Adipose tissue (tissue), 3 donors: ENCODE measurements around the gene KRTAP19-7. TPM values are rescaled to one million over a fixed set of nuclear protein-coding genes. Genes with fewer than 3 reads are reported as not detected.

Source experiments
- polyA plus RNA-seq, 3 donors: library from polyadenylated mRNA; stranded (reverse); fragments of 200-250 nt; gene quantifications; one replicate each; pipeline ENCODE4 v1.2.3, GENCODE V29; 2013
- donor health status: healthy with polysubstance abuse.
- donor health status: Bipolar disorder and iron deficiency.
- donor health status: healthy.

The KRTAP19-7 gene
- polyA plus RNA-seq, 3 donors = not detected

Other genes with a start within 250 kb of the KRTAP19-7 start
- gene KRTAP26-1, start 241.0 kb downstream of the KRTAP19-7 start, polyA plus RNA-seq = not detected
- not detected for gene KRTAP27-1, start 223.6 kb downstream of the KRTAP19-7 start, polyA plus RNA-seq
- not detected for gene KRTAP23-1, start 212.7 kb downstream of the KRTAP19-7 start, polyA plus RNA-seq
- not detected for gene KRTAP13-2, start 189.0 kb downstream of the KRTAP19-7 start, polyA plus RNA-seq
- not detected for gene KRTAP13-1, start 165.3 kb downstream of the KRTAP19-7 start, polyA plus RNA-seq
- not detected for gene KRTAP13-3, start 135.4 kb downstream of the KRTAP19-7 start, polyA plus RNA-seq
- gene KRTAP13-4, start 131.1 kb downstream of the KRTAP19-7 start, polyA plus RNA-seq = not detected
- gene KRTAP15-1, start 121.0 kb downstream of the KRTAP19-7 start, polyA plus RNA-seq = not detected
- not detected for gene KRTAP19-1, start 80.9 kb downstream of the KRTAP19-7 start, polyA plus RNA-seq
- not detected for gene KRTAP19-2, start 73.9 kb downstream of the KRTAP19-7 start, polyA plus RNA-seq
- gene KRTAP19-3, start 69.3 kb downstream of the KRTAP19-7 start, polyA plus RNA-seq = not detected
- not detected for gene KRTAP19-4, start 64.1 kb downstream of the KRTAP19-7 start, polyA plus RNA-seq
- not detected for gene KRTAP19-5, start 59.2 kb downstream of the KRTAP19-7 start, polyA plus RNA-seq
- not detected for gene KRTAP19-6, start 19.4 kb downstream of the KRTAP19-7 start, polyA plus RNA-seq
- not detected for gene KRTAP22-2, start 29.1 kb upstream of the KRTAP19-7 start, polyA plus RNA-seq
- gene KRTAP6-3, start 31.1 kb upstream of the KRTAP19-7 start, polyA plus RNA-seq = not detected
- not detected for gene KRTAP6-2, start 37.6 kb upstream of the KRTAP19-7 start, polyA plus RNA-seq
- not detected for gene KRTAP22-1, start 39.8 kb upstream of the KRTAP19-7 start, polyA plus RNA-seq
- gene KRTAP6-1, start 52.6 kb upstream of the KRTAP19-7 start, polyA plus RNA-seq = not detected
- not detected for gene KRTAP20-1, start 55.1 kb upstream of the KRTAP19-7 start, polyA plus RNA-seq
- not detected for gene KRTAP20-4, start 59.3 kb upstream of the KRTAP19-7 start, polyA plus RNA-seq
- gene KRTAP20-2, start 73.9 kb upstream of the KRTAP19-7 start, polyA plus RNA-seq = not detected
- not detected for gene KRTAP20-3, start 81.5 kb upstream of the KRTAP19-7 start, polyA plus RNA-seq
- not detected for gene KRTAP21-3, start 157.5 kb upstream of the KRTAP19-7 start, polyA plus RNA-seq
- not detected for gene KRTAP21-2, start 185.9 kb upstream of the KRTAP19-7 start, polyA plus RNA-seq
- not detected for gene KRTAP21-1, start 194.1 kb upstream of the KRTAP19-7 start, polyA plus RNA-seq